HG03558 (cell line): Measurements from ENCODE around the gene SLC17A6.

Experiments used
- ATAC-seq: cut with Tn5 transposase; IDR thresholded peaks from one replicate; pipeline ENCODE4 v1.9.1; 2021; ENCODE audit warnings: moderate number of reproducible peaks; ENCODE audit not compliant: unreplicated experiment; ENCODE audit errors: extremely low read depth

SLC17A6 gene

GRCh38 chr11:22337596-22338485 is at the start of gene SLC17A6:
Gene SLC17A6 (plus strand): TSS chr11:22338381. CDS start chr11:22338534, 153 bp downstream.
- no peak for ATAC-seq

- ATAC-seq = no peak
Measured at GRCh38 chr11:22302368-22302767, 35.8 kb upstream of the SLC17A6 start.

DNA sequence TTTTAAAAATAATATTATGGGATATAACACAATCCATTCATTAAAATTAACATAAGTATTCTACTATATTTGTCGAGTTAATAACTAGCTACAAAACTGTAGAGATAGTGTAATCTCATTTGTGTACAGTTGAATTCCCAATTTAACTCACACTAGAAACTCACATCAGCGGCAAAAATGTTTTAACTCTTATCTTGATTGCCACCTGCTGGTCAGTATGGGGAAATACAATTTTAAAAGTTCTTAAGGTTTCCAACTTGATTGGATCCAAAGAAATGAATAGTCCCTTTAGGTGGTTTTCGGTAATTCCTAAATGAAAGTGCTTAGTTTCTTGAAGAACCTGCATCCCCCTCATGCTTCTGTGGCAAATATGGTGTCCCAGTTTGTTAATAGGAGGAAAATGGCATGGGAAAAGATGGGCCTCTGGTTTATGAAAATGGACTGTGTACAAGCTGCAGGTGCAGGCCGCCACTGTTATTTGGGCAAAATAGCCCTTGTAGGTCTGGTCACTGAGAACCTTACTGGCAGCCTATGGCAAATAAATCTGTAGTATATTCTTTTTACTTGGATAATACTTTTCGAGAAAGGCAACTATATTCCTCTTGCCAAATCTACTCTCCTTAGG is 33.7 kb upstream of the SLC17A6 start:
- ATAC-seq = no peak

GRCh38 chr11:22317656-22318055 is 20.5 kb upstream of the SLC17A6 start:
- ATAC-seq = no peak

DNA sequence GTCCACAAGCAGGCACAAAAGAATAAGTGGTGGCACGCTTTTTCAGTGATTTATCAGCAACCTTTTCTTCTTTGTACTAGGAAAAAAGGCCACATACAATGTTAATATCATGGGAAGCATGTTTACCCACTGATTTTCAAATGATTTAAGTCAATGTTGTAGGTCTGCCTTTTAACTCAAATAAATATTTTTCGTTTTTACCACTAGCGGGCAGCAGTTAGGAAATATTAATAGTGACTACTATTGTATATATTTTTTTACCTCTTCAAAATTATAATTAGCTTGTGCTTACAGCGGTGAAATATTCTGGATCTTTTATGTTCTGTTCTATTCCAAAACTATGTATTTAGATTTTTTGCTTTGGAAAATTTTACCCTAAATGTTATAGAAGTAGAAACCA is 6.4 kb upstream of the SLC17A6 start:
- no peak for ATAC-seq

DNA sequence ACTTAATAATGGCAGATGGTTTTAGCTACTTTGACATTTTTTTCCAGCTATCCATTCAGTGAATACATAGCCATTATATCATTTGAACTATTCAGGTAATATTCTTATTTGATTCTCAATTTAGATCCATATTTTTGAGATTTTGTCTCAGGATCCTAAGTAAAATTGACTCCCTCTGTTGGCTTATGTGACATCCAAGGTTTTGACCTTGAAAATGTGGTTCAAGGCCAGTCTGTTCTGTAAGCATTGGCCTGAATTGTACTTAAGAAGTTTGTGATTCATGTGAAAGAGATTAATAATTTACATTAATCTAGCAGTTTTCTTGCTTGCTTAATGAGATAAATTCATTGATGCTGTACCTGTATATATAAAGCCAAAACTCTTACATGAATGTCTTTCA is 1.6 kb upstream of the SLC17A6 start:
- ATAC-seq = no peak

GRCh38 chr11:22339611-22340010 is 1.4 kb downstream of the SLC17A6 start:
- no peak for ATAC-seq

DNA sequence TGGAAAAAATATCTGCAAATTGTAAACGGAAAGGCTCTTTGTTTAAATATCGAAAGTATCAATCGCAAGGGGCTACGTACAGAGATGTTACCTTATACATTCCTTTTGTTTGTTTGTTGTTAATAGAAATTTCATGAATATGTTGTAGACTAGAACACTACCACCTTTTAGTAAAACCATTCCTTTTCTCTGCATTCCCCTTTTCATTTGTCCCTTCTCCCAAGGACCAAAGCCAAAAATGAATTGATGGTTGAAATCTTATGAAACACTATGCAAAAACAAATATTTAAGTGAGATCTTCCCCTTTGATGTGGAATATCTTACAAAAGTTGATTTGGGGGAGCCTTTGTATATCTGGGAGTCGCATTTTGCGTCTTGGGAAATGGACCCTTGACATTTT is 2.1 kb downstream of the SLC17A6 start:
- no peak for ATAC-seq

GRCh38 chr11:22340701-22341587 is 2.8 kb downstream of the SLC17A6 start:
- ATAC-seq = no peak

GRCh38 chr11:22341588-22341931 is 3.4 kb downstream of the SLC17A6 start:
- ATAC-seq = no peak

GRCh38 chr11:22342211-22343031 is 4.2 kb downstream of the SLC17A6 start:
- ATAC-seq = no peak

DNA sequence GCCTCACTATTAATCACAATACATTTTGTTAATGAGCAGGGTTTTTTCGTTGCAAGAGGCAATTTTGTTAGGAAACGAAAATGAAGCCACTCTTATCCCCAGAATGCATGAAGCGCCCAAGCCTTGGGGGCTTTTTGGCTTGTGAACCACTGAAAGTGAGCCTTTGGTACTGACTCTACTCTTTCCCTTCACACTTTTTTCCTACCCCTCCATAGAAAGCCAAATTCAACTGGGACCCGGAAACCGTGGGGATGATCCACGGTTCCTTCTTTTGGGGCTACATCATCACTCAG is 4.8 kb downstream of the SLC17A6 start:
- ATAC-seq = no peak

DNA sequence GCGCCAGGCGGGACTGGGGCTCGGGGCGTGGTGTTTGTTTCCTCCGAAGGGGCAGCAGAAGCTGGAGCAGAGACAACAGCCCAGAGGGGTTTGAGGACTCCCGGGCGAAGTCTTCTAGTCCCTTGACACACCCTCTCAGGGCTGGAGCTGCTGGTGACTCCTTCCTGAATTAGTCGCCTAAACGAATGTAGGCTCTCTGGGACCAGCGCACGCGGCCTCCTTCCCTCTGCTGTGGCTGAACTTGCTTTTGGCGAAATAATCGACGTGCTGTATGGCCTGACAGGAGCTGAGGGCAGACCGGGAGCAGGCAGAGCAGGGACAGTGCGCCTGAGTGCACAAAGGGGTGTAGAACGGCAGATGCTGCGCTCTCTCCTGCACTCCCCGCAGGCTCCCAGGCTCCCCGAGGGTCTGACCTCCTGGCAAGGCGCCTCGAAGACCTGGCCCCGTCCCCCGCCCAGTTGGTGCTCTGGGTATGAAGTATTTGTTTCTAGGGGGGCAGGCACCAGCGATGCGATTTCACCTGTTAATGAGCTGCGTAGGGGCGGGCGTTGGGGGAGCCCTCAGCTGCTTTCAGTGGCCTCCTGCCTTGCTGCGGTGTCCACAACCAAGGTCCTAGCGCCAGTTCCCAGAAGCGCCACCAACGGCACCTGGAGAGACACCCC is 5.3 kb downstream of the SLC17A6 start:
- no peak for ATAC-seq

DNA sequence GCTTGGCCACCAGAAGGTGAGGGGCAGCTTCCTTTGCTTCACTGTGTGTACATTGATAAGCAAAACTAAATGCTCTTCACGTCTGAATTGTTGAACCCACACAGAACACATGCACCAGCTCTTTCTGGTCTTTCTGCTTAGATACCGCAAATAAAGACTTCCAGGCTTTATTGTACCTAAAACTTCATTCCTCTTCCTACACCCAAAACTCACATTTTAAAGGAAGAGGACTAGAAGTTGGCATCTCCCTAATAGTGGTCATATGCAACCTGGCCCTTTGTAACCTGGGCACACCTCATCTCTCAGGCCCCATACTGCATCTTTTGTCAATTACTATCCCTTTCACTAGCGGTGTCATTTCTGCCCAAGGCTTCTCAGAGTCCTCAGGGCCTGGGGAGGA is 5.9 kb downstream of the SLC17A6 start:
- ATAC-seq = no peak

GRCh38 chr11:22346282-22346681 is 8.1 kb downstream of the SLC17A6 start:
- ATAC-seq = no peak

GRCh38 chr11:22347857-22348487 is 9.8 kb downstream of the SLC17A6 start:
- no peak for ATAC-seq

- ATAC-seq = no peak
Measured at GRCh38 chr11:22349491-22349890, 11.3 kb downstream of the SLC17A6 start.

- no peak for ATAC-seq
Measured at GRCh38 chr11:22359295-22359694, 21.1 kb downstream of the SLC17A6 start.

GRCh38 chr11:22371160-22371559 is 33.0 kb downstream of the SLC17A6 start:
- no peak for ATAC-seq
